ENCODE measurements around the gene TPGS2. TPM values are rescaled to one million over a fixed set of nuclear protein-coding genes. Genes with fewer than 3 reads are reported as not detected.

Gene TPGS2
- polyA plus RNA-seq, 1 of the 3 experiments (the other 2 are of a cell fraction) = 235 TPM

DNA sequence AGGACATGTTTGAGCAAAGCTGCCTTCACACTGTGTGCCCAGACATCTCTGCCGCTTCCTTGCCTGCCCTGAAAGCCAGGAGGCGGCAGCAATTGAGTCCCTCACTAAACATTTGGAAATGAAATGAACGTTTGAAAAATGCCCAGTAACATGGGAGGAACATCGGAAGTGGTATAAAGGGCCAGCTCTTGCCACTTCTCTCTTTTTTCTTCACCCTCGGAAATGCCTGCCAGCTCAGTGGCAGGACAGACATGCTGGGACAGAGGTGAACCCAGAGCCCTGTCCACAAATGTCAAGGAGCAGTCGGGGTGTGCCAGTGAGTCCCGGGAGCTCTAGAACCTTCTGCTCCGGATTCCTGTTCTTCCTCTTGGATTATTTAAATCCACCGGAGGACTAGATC is 46.1 kb downstream of the TPGS2 start:
- 93% methylated on average over 9 of the region's 9 CpGs for WGBS (ENCODE audit: low lambda C conversion rate)
- H3K27ac ChIP-seq (ENCODE audit: low read depth in 2 of 2, low read length in 1 of 2) = no peak overlapping the region
- H3K9ac ChIP-seq = no peak overlapping the region
- TF ChIP-seq, protein P1, sequence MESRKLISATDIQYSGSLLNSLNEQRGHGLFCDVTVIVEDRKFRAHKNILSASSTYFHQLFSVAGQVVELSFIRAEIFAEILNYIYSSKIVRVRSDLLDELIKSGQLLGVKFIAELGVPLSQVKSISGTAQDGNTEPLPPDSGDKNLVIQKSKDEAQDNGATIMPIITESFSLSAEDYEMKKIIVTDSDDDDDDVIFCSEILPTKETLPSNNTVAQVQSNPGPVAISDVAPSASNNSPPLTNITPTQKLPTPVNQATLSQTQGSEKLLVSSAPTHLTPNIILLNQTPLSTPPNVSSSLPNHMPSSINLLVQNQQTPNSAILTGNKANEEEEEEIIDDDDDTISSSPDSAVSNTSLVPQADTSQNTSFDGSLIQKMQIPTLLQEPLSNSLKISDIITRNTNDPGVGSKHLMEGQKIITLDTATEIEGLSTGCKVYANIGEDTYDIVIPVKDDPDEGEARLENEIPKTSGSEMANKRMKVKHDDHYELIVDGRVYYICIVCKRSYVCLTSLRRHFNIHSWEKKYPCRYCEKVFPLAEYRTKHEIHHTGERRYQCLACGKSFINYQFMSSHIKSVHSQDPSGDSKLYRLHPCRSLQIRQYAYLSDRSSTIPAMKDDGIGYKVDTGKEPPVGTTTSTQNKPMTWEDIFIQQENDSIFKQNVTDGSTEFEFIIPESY (IDR thresholded peaks at IDR 0.05; ENCODE audit: borderline replicate concordance, low read depth) = no peak
- no peak for TF ChIP-seq RAD21 (IDR thresholded peaks at IDR 0.05; ENCODE audit: low read length)
- TF ChIP-seq, protein P2, sequence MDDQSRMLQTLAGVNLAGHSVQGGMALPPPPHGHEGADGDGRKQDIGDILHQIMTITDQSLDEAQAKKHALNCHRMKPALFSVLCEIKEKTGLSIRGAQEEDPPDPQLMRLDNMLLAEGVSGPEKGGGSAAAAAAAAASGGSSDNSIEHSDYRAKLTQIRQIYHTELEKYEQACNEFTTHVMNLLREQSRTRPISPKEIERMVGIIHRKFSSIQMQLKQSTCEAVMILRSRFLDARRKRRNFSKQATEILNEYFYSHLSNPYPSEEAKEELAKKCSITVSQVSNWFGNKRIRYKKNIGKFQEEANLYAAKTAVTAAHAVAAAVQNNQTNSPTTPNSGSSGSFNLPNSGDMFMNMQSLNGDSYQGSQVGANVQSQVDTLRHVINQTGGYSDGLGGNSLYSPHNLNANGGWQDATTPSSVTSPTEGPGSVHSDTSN (IDR thresholded peaks at IDR 0.05) = no peak
- TF ChIP-seq SIN3A (IDR thresholded peaks at IDR 0.05; ENCODE audit: borderline replicate concordance, low read depth, low read length) = no peak
- no peak for TF ChIP-seq TCF12 (IDR thresholded peaks at IDR 0.05)
- no peak for TF ChIP-seq NFIC (IDR thresholded peaks at IDR 0.05; ENCODE audit: borderline replicate concordance)
- no peak for TF ChIP-seq FOSL2 (IDR thresholded peaks at IDR 0.05; ENCODE audit: borderline replicate concordance, low read depth)
- TF ChIP-seq YY1 (IDR thresholded peaks at IDR 0.05; ENCODE audit: low read depth) = no peak
- TF ChIP-seq NRF1 (IDR thresholded peaks at IDR 0.05; ENCODE audit: low read depth, low read length) = no peak
- H3K4me2 ChIP-seq = no peak overlapping the region
- no peaks in the 10 kb centered on the region for H3K27me3 ChIP-seq (ENCODE audit: insufficient read depth)
- H3F3A ChIP-seq (replicated peaks; ENCODE audit: insufficient read depth) = no peaks in the 10 kb centered on the region
- H4K20me1 ChIP-seq (ENCODE audit: insufficient read depth) = no peaks in the 10 kb centered on the region
- H3K4me3 ChIP-seq (ENCODE audit: low read depth in 2 of 2, low read length in 1 of 2) = no peak overlapping the region
- H3K79me2 ChIP-seq (ENCODE audit: insufficient read depth) = no peaks in the 10 kb centered on the region
- H3K9me2 ChIP-seq = no peaks in the 10 kb centered on the region
- ChIA-PET POLR2A (interaction anchor here (0.7 kb wide), 1 partner anchor 27 kb away, joined by 3 read pairs; no protein-coding TSS in a partner anchor), CTCF (interaction anchor here (0.5 to 0.6 kb wide), 2 partner anchors 19 to 96 kb away, joined by 3 to 4 read pairs; no protein-coding TSS in a partner anchor)
- H2AFZ ChIP-seq (ENCODE audit: low read depth) = no peak overlapping the region
- no peaks in the 10 kb centered on the region; a peak in 1 of 4 replicates for H3K4me1 ChIP-seq (ENCODE audit: control insufficient read depth in 1 of 2, insufficient read depth in 2 of 2, low read depth in 1 of 2, low read length in 1 of 2)
- H3K36me3 ChIP-seq (replicated peaks in 1 of 2; ENCODE audit: control insufficient read depth in 1 of 2, insufficient read depth in 2 of 2, low read length in 1 of 2) = peaks cover 2 to 20% of the 10 kb centered on the region in 2 experiments
- no peaks in the 10 kb centered on the region for H3K9me3 ChIP-seq
- no peak for DNase-seq

DNA sequence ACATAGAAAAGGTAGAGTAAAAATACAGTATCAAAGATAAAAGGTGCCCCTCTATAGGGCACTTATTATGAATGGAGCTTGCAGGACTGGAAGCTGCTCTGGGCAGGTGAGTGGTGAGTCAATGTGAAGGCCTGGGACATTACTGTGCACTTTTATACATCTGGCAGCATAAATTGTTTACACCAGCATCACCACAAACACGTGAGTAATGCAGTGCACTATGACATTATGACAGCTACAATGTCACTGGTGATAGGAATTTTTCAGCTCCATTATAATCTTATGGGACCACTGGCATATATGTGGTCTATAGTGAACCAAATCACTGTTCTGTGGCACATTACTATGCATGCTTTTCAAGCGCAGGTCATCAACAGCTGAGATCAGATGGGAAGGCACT is 48.1 kb downstream of the TPGS2 start:
- H3K36me3 ChIP-seq (replicated peaks in 1 of 2; ENCODE audit: control insufficient read depth in 1 of 2, insufficient read depth in 2 of 2, low read length in 1 of 2) = peaks cover 2 to 20% of the 10 kb centered on the region in 2 experiments
- no peak overlapping the region for H3K9ac ChIP-seq
- H3K27ac ChIP-seq (ENCODE audit: low read depth in 2 of 2, low read length in 1 of 2) = no peak overlapping the region
- no peaks in the 10 kb centered on the region for H3F3A ChIP-seq (replicated peaks; ENCODE audit: insufficient read depth)
- POLR2A ChIA-PET = no interaction called here
- H3K9me2 ChIP-seq = no peaks in the 10 kb centered on the region
- DNase-seq = no peak
- no peaks in the 10 kb centered on the region for H4K20me1 ChIP-seq (ENCODE audit: insufficient read depth)
- H3K4me3 ChIP-seq (ENCODE audit: low read depth in 2 of 2, low read length in 1 of 2) = no peak overlapping the region
- H3K9me3 ChIP-seq = no peaks in the 10 kb centered on the region
- no peaks in the 10 kb centered on the region for H3K27me3 ChIP-seq (ENCODE audit: insufficient read depth)
- no peak overlapping the region for H2AFZ ChIP-seq (ENCODE audit: low read depth)
- no peaks in the 10 kb centered on the region for H3K4me1 ChIP-seq (ENCODE audit: control insufficient read depth in 1 of 2, insufficient read depth in 2 of 2, low read depth in 1 of 2, low read length in 1 of 2)
- TF ChIP-seq EZH2phosphoT487 (IDR thresholded peaks at IDR 0.05; ENCODE audit: borderline replicate concordance, low read depth) (no peak), TAF1 (IDR thresholded peaks at IDR 0.05; ENCODE audit: borderline replicate concordance, low read depth, low read length) (no peak), EP300 (IDR thresholded peaks at IDR 0.05; ENCODE audit: borderline replicate concordance in 1 of 2, low read depth in 1 of 2, low read length in 1 of 2) (no peak), TEAD4 (IDR thresholded peaks at IDR 0.05; ENCODE audit: borderline replicate concordance, insufficient read depth) (no peak), NRF1 (IDR thresholded peaks at IDR 0.05; ENCODE audit: low read depth, low read length) (no peak), RXRA (IDR thresholded peaks at IDR 0.05; ENCODE audit: borderline replicate concordance, low read depth) (no peak), FOSL2 (IDR thresholded peaks at IDR 0.05; ENCODE audit: borderline replicate concordance, low read depth) (no peak), FOXJ3 (CRISPR knock-in tag; IDR thresholded peaks at IDR 0.05) (no peak), NFIC (IDR thresholded peaks at IDR 0.05; ENCODE audit: borderline replicate concordance) (no peak), CHD2 (IDR thresholded peaks at IDR 0.05; ENCODE audit: low read length, partially characterized antibody) (no peak), MXI1 (IDR thresholded peaks at IDR 0.05; ENCODE audit: low read depth, low read length) (no peak), SMC3 (IDR thresholded peaks at IDR 0.05; ENCODE audit: low read depth, low read length) (no peak)
- TF ChIP-seq, protein P3, sequence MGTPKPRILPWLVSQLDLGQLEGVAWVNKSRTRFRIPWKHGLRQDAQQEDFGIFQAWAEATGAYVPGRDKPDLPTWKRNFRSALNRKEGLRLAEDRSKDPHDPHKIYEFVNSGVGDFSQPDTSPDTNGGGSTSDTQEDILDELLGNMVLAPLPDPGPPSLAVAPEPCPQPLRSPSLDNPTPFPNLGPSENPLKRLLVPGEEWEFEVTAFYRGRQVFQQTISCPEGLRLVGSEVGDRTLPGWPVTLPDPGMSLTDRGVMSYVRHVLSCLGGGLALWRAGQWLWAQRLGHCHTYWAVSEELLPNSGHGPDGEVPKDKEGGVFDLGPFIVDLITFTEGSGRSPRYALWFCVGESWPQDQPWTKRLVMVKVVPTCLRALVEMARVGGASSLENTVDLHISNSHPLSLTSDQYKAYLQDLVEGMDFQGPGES (IDR thresholded peaks at IDR 0.05; ENCODE audit: low read depth, low read length) = no peak
- TF ChIP-seq, protein P4, sequence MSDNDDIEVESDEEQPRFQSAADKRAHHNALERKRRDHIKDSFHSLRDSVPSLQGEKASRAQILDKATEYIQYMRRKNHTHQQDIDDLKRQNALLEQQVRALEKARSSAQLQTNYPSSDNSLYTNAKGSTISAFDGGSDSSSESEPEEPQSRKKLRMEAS (IDR thresholded peaks at IDR 0.05; ENCODE audit: low read depth) = no peak
- TF ChIP-seq, protein P5, sequence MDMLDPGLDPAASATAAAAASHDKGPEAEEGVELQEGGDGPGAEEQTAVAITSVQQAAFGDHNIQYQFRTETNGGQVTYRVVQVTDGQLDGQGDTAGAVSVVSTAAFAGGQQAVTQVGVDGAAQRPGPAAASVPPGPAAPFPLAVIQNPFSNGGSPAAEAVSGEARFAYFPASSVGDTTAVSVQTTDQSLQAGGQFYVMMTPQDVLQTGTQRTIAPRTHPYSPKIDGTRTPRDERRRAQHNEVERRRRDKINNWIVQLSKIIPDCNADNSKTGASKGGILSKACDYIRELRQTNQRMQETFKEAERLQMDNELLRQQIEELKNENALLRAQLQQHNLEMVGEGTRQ (IDR thresholded peaks at IDR 0.05; ENCODE audit: borderline replicate concordance, low read depth, low read length) = no peak
- CTCF ChIA-PET = interaction anchor here (1.9 kb wide), 1 partner anchor 93 kb away, joined by 6 read pairs; no protein-coding TSS in a partner anchor
- WGBS (ENCODE audit: low lambda C conversion rate) = 82% methylated on average over 2 of the region's 2 CpGs
- H3K4me2 ChIP-seq = no peak overlapping the region
- H3K79me2 ChIP-seq (ENCODE audit: insufficient read depth) = no peaks in the 10 kb centered on the region

All from SK-N-SH (cell line).